A673 (cell line): Measurements from ENCODE around the gene THADA. TPM values are rescaled to one million over a fixed set of nuclear protein-coding genes. Genes with fewer than 3 reads are reported as not detected.

Experiments used
- BruUV-seq: library from RNA; stranded (reverse); fragments of 400-500 nt; replicated peaks from 2 replicates; lab custom pipeline; 2021; lab: Mats Ljungman, UMichigan
- CTCF ChIA-PET: fragments of 300-600 bp; sonication (Branson Sonifier 250); formaldehyde crosslinking; loops from one replicate; lab custom pipeline; 2022; ENCODE audit warnings: antibody characterized with exemption; lab: Charles Lee
- POLR2A ChIA-PET: fragments of 300-600 bp; sonication (Branson Sonifier 250); formaldehyde crosslinking; loops from one replicate; lab custom pipeline; 2022; ENCODE audit warnings: antibody characterized with exemption; ENCODE audit not compliant: low non-redundant PET; lab: Charles Lee
- DNase-seq: peaks from one replicate; pipeline ENCODE4 v3.0.0-alpha.2; 2015; ENCODE audit warnings: low spot score
- H3K27ac ChIP-seq: fragments of 200-600 bp; sonication (generic); 2 replicates; pipeline ENCODE4 v1.5.1; 2016; ENCODE audit warnings: mixed run types, low read depth, mild to moderate bottlenecking, mixed read lengths, antibody characterized with exemption, low read length; ENCODE audit not compliant: poor library complexity, severe bottlenecking
- H3K27me3 ChIP-seq: fragments of 200-600 bp; sonication (generic); replicated peaks from 2 replicates; pipeline ENCODE4 v1.6.1; 2017; ENCODE audit warnings: mixed run types, low read depth, mild to moderate bottlenecking, mixed read lengths, antibody characterized with exemption, low read length; ENCODE audit not compliant: insufficient read depth, poor library complexity
- H3K36me3 ChIP-seq: fragments of 200-600 bp; sonication (generic); 2 replicates; pipeline ENCODE4 v1.6.1; 2016; ENCODE audit warnings: mixed run types, mild to moderate bottlenecking, mixed read lengths, antibody characterized with exemption, low read length; ENCODE audit not compliant: insufficient read depth, poor library complexity, severe bottlenecking
- H3K4me1 ChIP-seq: fragments of 200-600 bp; sonication (generic); 2 replicates; pipeline ENCODE4 v1.6.1; 2017; ENCODE audit warnings: mixed run types, mild to moderate bottlenecking, mixed read lengths, antibody characterized with exemption, low read length; ENCODE audit not compliant: insufficient read depth, poor library complexity, severe bottlenecking
- H3K4me3 ChIP-seq: fragments of 200-600 bp; sonication (generic); 2 replicates; pipeline ENCODE4 v1.5.1; 2016; ENCODE audit warnings: low read depth, mixed run types, mild to moderate bottlenecking, mixed read lengths, low read length; ENCODE audit not compliant: poor library complexity, severe bottlenecking
- H3K9me3 ChIP-seq: fragments of 200-600 bp; sonication (generic); 2 replicates; pipeline ENCODE4 v1.6.1; 2016; ENCODE audit warnings: mixed run types, low read depth, mild to moderate bottlenecking, mixed read lengths, antibody characterized with exemption, low read length; ENCODE audit not compliant: poor library complexity, severe bottlenecking
- EZH2 ChIP-seq: fragments of 200-600 bp; sonication (generic); IDR thresholded peaks from 2 replicates; pipeline ENCODE4 v1.6.1; 2017; ENCODE audit warnings: borderline replicate concordance, low read depth, mild to moderate bottlenecking, mixed read lengths, antibody characterized with exemption, low read length; ENCODE audit not compliant: poor library complexity, severe bottlenecking
- intact Hi-C: fragments of 100-400 bp; cut with micrococcal nuclease; formaldehyde crosslinking; loops from one replicate; pipeline ENCODE4 v1.10.0; 2022; ENCODE audit not compliant: unreplicated experiment
- total RNA-seq: library from RNA; stranded (reverse); gene quantifications from 2 replicates; pipeline ENCODE4 v1.2.3, GENCODE V29; 2021
- TF ChIP-seq, protein P1 (sequence below): fragments of 300-800, 200-600 bp; sonication (generic); conservative IDR thresholded peaks from 2 replicates; pipeline ENCODE4 v1.5.1; 2017; ENCODE audit warnings: low read depth, mild to moderate bottlenecking, antibody characterized with exemption, low read length, moderate library complexity, mixed read lengths

The THADA gene
- total RNA-seq, 1 experiment from 2014 or later, result 39.7 TPM

DNA sequence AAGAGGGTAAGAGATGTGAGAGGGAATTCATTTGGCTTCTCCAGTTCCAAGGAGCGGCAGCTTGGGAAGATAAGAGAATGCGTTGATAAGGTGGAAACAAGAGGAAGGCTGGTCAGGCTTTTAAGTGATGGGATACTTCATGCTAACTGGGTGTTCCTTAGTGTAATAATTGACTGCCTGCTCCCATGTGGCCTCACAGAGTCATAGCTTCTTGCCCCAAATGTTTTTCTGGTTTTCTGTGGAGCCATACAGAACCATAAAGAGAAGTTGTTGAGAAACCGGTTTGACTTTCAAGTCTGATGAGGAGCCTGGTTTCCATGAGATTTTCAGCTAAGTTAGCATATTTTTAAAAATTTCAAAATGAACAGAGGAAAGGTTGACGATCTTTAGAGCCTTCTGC, 272.0 kb downstream of the THADA start:
- intact Hi-C loops, result no loop called here
- CTCF ChIA-PET, result interaction anchor here (0.7 kb wide), 1 partner anchor 123 kb away, joined by 3 read pairs; no protein-coding TSS in a partner anchor
- H3K27ac ChIP-seq, result no peak overlapping the region
- peaks cover 2% of the 10 kb centered on the region for H3K4me1 ChIP-seq
- BruUV-seq, result no TSS peak
- H3K9me3 ChIP-seq, result no peaks in the 10 kb centered on the region
- POLR2A ChIA-PET, result no interaction called here
- no peaks in the 10 kb centered on the region for H3K27me3 ChIP-seq
- no peak for TF ChIP-seq EZH2
- TF ChIP-seq, protein P1, sequence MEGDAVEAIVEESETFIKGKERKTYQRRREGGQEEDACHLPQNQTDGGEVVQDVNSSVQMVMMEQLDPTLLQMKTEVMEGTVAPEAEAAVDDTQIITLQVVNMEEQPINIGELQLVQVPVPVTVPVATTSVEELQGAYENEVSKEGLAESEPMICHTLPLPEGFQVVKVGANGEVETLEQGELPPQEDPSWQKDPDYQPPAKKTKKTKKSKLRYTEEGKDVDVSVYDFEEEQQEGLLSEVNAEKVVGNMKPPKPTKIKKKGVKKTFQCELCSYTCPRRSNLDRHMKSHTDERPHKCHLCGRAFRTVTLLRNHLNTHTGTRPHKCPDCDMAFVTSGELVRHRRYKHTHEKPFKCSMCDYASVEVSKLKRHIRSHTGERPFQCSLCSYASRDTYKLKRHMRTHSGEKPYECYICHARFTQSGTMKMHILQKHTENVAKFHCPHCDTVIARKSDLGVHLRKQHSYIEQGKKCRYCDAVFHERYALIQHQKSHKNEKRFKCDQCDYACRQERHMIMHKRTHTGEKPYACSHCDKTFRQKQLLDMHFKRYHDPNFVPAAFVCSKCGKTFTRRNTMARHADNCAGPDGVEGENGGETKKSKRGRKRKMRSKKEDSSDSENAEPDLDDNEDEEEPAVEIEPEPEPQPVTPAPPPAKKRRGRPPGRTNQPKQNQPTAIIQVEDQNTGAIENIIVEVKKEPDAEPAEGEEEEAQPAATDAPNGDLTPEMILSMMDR, result no peak
- no peak overlapping the region for H3K4me3 ChIP-seq
- no peak for DNase-seq
- H3K36me3 ChIP-seq, result no peaks in the 10 kb centered on the region

DNA sequence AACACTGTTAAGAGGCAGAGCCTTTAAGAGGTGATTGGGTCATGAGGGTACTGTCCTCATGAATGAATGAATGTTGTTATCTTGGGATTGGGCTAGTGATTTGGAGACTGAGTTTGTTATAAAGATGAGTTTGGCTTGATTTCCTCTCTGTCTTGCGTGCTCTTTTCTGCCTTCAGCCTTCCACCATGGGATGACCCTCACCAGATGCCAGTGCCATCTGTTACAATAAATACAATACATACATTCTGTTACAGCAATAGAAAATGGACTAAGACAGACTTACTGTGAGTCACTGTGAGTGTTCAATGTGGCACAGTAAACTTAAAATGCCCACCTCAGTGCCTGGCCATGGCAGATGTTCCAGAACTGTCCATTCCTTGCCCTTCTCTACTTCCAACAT, 274.4 kb downstream of the THADA start:
- DNase-seq, result no peak
- no peaks in the 10 kb centered on the region for H3K27me3 ChIP-seq
- POLR2A ChIA-PET, result no interaction called here
- no peak overlapping the region for H3K27ac ChIP-seq
- no peaks in the 10 kb centered on the region for H3K9me3 ChIP-seq
- H3K4me3 ChIP-seq, result no peak overlapping the region
- intact Hi-C loops, result no loop called here
- no peaks in the 10 kb centered on the region for H3K36me3 ChIP-seq
- CTCF ChIA-PET, result interaction anchor here (0.7 kb wide), 1 partner anchor 255 kb away, joined by 3 read pairs; no protein-coding TSS in a partner anchor
- BruUV-seq, result no TSS peak
- no peak for TF ChIP-seq EZH2
- TF ChIP-seq, protein P1, result no peak
- H3K4me1 ChIP-seq, result peaks cover 3% of the 10 kb centered on the region

DNA sequence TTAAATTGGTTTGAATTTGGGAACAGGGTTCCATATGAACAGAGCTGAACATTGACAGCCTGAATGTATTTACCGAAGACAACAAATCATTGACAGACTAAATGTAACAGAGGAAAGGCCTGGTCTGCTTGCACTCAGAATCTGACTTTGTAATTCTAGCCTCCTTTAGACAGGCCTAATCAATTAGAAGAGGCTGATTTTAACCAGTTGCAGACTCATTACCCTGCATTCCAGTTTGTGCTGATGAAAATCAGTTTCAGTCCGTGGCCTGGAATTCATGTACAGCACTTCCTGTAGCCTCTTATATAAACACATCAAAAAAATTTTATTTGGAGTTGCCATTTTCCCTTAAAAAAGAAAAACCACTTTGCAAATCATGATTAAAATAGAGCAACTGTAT, 276.3 kb downstream of the THADA start:
- H3K27me3 ChIP-seq, result no peaks in the 10 kb centered on the region
- H3K4me3 ChIP-seq, result no peak overlapping the region
- ChIA-PET POLR2A (no interaction called here), CTCF (no interaction called here)
- no peaks in the 10 kb centered on the region for H3K9me3 ChIP-seq
- peaks cover 3% of the 10 kb centered on the region for H3K4me1 ChIP-seq
- H3K27ac ChIP-seq, result no peak overlapping the region
- DNase-seq, result no peak
- no peaks in the 10 kb centered on the region for H3K36me3 ChIP-seq
- TF ChIP-seq, protein P1, result no peak
- no peak for TF ChIP-seq EZH2
- intact Hi-C loops, result no loop called here
- BruUV-seq, result no TSS peak
